K562 (cell line): ENCODE data around the gene FKBP9. TPM values are rescaled to one million over a fixed set of nuclear protein-coding genes. Genes with fewer than 3 reads are reported as not detected.
A peak's percentile ranks its signal among the peaks of the same experiment; 100 is the strongest.
"Not testable (repeated sequence)": the region's sequence is repeated elsewhere in the genome, so short reads cannot be mapped to it uniquely, and the experiment has no call there.

Source experiments
- ATAC-seq: fragments of 200-7000 bp; cut with Tn5 transposase; 3 replicates; pipeline ENCODE4 v1.9.1; 2020; ENCODE audit warnings: moderate library complexity
- BruUV-seq: library from RNA; stranded (reverse); fragments of 400-500 nt; replicated peaks from 2 replicates; lab custom pipeline; 2021; lab: Mats Ljungman, UMichigan
- CTCF ChIA-PET: fragments of 300-600 bp; formaldehyde crosslinking; extraction: SDS; loops from one replicate; lab custom pipeline; 2021; ENCODE audit warnings: low intra/inter-chr PET ratio; lab: Yijun Ruan, JAX
- POLR2A ChIA-PET: fragments of 300-600, 350-650 bp; sonication (Branson Sonifier 250); formaldehyde crosslinking; extraction: SDS; loops from one replicate; lab custom pipeline; 2021; ENCODE audit warnings: antibody characterized with exemption, inconsistent platforms; lab: Yijun Ruan, JAX
- DNase-seq, 4 experiments: peaks; one replicate each; pipeline versions ENCODE4 v3.0.0 to v3.0.0-alpha.2; 2011 to 2018; ENCODE audit warnings: low spot score in 3 of 4, mixed read lengths in 3 of 4; ENCODE audit errors: extremely low read depth in 1 of 4
- FAIRE-seq: peaks from 2 replicates; lab custom pipeline; 2011; peaks lifted over from hg19 to GRCh38; lab: Jason Lieb, UNC
- H2AFZ ChIP-seq: 2 replicates; pipeline ENCODE4 v1.6.0; 2011; ENCODE audit warnings: low read depth, low read length, control low read depth, inconsistent platforms
- H3K27ac ChIP-seq: fragments of 200-600 bp; 3 replicates; pipeline ENCODE4 v1.8.0; 2011; ENCODE audit warnings: low read depth, mild to moderate bottlenecking, control low read depth, inconsistent platforms, low read length, moderate library complexity, mixed read lengths; ENCODE audit errors: extremely low read depth
- H3K27me3 ChIP-seq, 2 experiments: fragments of 300-600 bp in 1 of 2; 2 replicates in 1 of 2; 3 replicates in 1 of 2; pipeline versions ENCODE4 v1.6.0 to v1.8.0; 2011; ENCODE audit warnings: inconsistent platforms in 2 of 2, low read length in 2 of 2, mild to moderate bottlenecking in 1 of 2, mixed read lengths in 1 of 2, moderate library complexity in 1 of 2; ENCODE audit not compliant: control insufficient read depth in 2 of 2, insufficient read depth in 2 of 2
- H3K36me3 ChIP-seq: fragments of 300-600 bp; 3 replicates; pipeline ENCODE4 v1.8.0; 2011; ENCODE audit warnings: mild to moderate bottlenecking, low read length, inconsistent platforms; ENCODE audit not compliant: control insufficient read depth, insufficient read depth
- H3K4me1 ChIP-seq, 2 experiments: fragments of 200-600 bp in 1 of 2; replicated peaks in 1 of 2; 2 replicates in 1 of 2; 3 replicates in 1 of 2; pipeline versions ENCODE4 v1.5.1 to v1.8.0; 2011; ENCODE audit warnings: inconsistent platforms in 2 of 2, low read length in 2 of 2, mild to moderate bottlenecking in 1 of 2, mixed read lengths in 1 of 2, moderate library complexity in 1 of 2; ENCODE audit not compliant: control insufficient read depth in 2 of 2, insufficient read depth in 2 of 2
- H3K4me2 ChIP-seq: 2 replicates; pipeline ENCODE4 v1.6.1; 2011; ENCODE audit warnings: low read length, control low read depth, inconsistent platforms, mixed read lengths; ENCODE audit not compliant: insufficient read depth
- H3K4me3 ChIP-seq: fragments of 200-600 bp; sonication (generic), shearing (Covaris generic); 2 replicates; pipeline ENCODE4 v1.5.1; 2016; ENCODE audit warnings: control low read depth, inconsistent platforms
- H3K79me2 ChIP-seq: fragments of 200-600 bp; 3 replicates; pipeline ENCODE4 v1.8.0; 2011; ENCODE audit warnings: low read length, inconsistent platforms; ENCODE audit not compliant: control insufficient read depth, insufficient read depth
- H3K9ac ChIP-seq, 2 experiments: 2 replicates each; pipeline versions ENCODE4 v1.6.0 to v1.6.1; 2011; ENCODE audit warnings: low read depth in 2 of 2, low read length in 2 of 2, control low read depth in 1 of 2, inconsistent platforms in 1 of 2, mild to moderate bottlenecking in 1 of 2, mixed read lengths in 1 of 2; ENCODE audit not compliant: insufficient read depth in 1 of 2
- H3K9me1 ChIP-seq: one replicate; pipeline ENCODE4 v1.6.0; 2011; ENCODE audit warnings: inconsistent platforms, mild to moderate bottlenecking, low read length, moderate library complexity; ENCODE audit not compliant: control insufficient read depth, insufficient read depth
- H3K9me3 ChIP-seq: replicated peaks from 2 replicates; pipeline ENCODE4 v1.5.1; 2011; ENCODE audit warnings: low read depth, low read length, inconsistent platforms; ENCODE audit not compliant: control insufficient read depth, insufficient read depth
- H4K20me1 ChIP-seq: replicated peaks from 2 replicates; pipeline ENCODE4 v1.6.1; 2011; ENCODE audit warnings: low read length, inconsistent platforms, mixed read lengths; ENCODE audit not compliant: control insufficient read depth, insufficient read depth
- WGBS: fragments of 100-300 bp; shearing (Covaris generic); methylation state at CpG from one replicate; pipeline ENCODE4 v1.1.6; 2016; ENCODE audit warnings: low coverage, mixed read lengths; ENCODE audit not compliant: insufficient coverage; ENCODE audit errors: missing lambda C conversion rate; 5-methylcytosine and 5-hydroxymethylcytosine counted together
- in situ Hi-C: fragments of 300-500 bp; cut with MboI; formaldehyde crosslinking; loops from 4 replicates; pipeline ENCODE4 v1.15.0; 2018; ENCODE audit warnings: inconsistent platforms, mixed read lengths
- intact Hi-C: fragments of 100-400 bp; cut with micrococcal nuclease; formaldehyde crosslinking; loops from 2 replicates; pipeline ENCODE4 v1.14.2; 2022
- polyA plus RNA-seq, 8 experiments: library from polyadenylated mRNA; depleted of rRNA in 4 of 8; stranded (reverse) in 5 of 8; unstranded in 3 of 8; fragments of >200 nt; fragmentation: Nextera tagmentation in 2 of 8; fragmentation: Illumina TruSeq in 1 of 8; extraction: Ambion mirVana in 2 of 8; extraction: Trizol in 1 of 8; gene quantifications; 2 replicates each; pipeline versions ENCODE4 v1.2.1 to v1.2.3, GENCODE V29; 2011 to 2014; ENCODE audit warnings: inconsistent platforms in 1 of 8, missing spikeins in 1 of 8
- total RNA-seq, 7 experiments: library from RNA; depleted of rRNA in 6 of 7; stranded (reverse); fragments of >200 nt in 6 of 7; fragmentation: Illumina TruSeq in 2 of 7; extraction: Trizol in 2 of 7; gene quantifications; 2 replicates each; pipeline versions ENCODE4 v1.2.1 to v1.2.3, GENCODE V29; 2011 to 2021; ENCODE audit warnings: low replicate concordance in 1 of 7

The FKBP9 gene
- total and polyA plus RNA-seq, 9 of the 15 experiments (the other 6 are each of a cell fraction or from before 2014, with no cell fraction given): 5.9 to 23.7 (median 15.8) TPM

- POLR2A ChIA-PET, H3K36me3 ChIP-seq, H4K20me1 ChIP-seq, H3K4me2 ChIP-seq, H3K4me1 ChIP-seq, H3K4me3 ChIP-seq, DNase-seq, H3K27me3 ChIP-seq, H2AFZ ChIP-seq, CTCF ChIA-PET, BruUV-seq, intact Hi-C loops, H3K79me2 ChIP-seq, H3K9ac ChIP-seq, ATAC-seq, FAIRE-seq, H3K9me1 ChIP-seq, in situ Hi-C loops, H3K27ac ChIP-seq, H3K9me3 ChIP-seq: not testable (repeated sequence)
- 57% methylated on average over 5 of the region's 9 CpGs for WGBS
Measured at GRCh38 chr7:32991975-32992700, 34.9 kb downstream of the FKBP9 start.

- DNase-seq, in situ Hi-C loops, H3K4me2 ChIP-seq, H3K9ac ChIP-seq, H3K27ac ChIP-seq, H4K20me1 ChIP-seq, H3K9me1 ChIP-seq, H2AFZ ChIP-seq, intact Hi-C loops, H3K79me2 ChIP-seq, POLR2A ChIA-PET, H3K36me3 ChIP-seq, H3K4me3 ChIP-seq, BruUV-seq, ATAC-seq, CTCF ChIA-PET, FAIRE-seq, H3K4me1 ChIP-seq, H3K27me3 ChIP-seq, H3K9me3 ChIP-seq: not testable (repeated sequence)
- 34% methylated on average over 6 of the region's 6 CpGs for WGBS
Measured at GRCh38 chr7:32992750-32993149, 35.5 kb downstream of the FKBP9 start.

DNA sequence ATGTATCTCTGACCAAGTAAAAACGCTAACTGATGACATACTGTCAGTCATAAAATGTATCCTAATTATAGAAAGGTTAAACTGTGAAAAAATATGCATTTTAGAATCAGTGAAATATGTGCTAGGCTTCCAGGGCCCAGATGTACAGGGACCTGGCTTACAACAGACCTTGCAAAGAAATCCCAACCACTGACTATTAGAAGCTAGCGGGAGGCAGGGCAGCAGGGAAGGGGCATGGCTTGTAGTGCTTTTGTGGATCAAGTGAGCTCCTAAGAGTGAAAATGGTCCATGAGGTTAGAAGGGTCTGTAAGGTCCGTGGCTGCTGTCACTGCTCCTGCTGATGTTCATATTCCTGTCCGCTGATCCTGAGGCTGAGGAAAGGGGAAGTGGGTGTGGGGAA is 40.7 kb downstream of the FKBP9 start:
- H3K9ac ChIP-seq, H3K9me1 ChIP-seq, H3K9me3 ChIP-seq, POLR2A ChIA-PET, H3K79me2 ChIP-seq, H3K27me3 ChIP-seq, FAIRE-seq, in situ Hi-C loops, H3K4me2 ChIP-seq, H4K20me1 ChIP-seq, H3K27ac ChIP-seq, intact Hi-C loops, H3K4me1 ChIP-seq, H3K36me3 ChIP-seq, CTCF ChIA-PET, H3K4me3 ChIP-seq, DNase-seq, BruUV-seq: not testable (repeated sequence)
- peak overlapping the region; percentile 85 for H2AFZ ChIP-seq
- whole genome bisulfite sequencing: 81% methylated on average over 2 of the region's 4 CpGs
- peak; percentile 36 for ATAC-seq
